NT2/D1 (cell line): ENCODE measurements around the gene PARP3.

ENCODE experiments used
- DNase-seq: peaks from one replicate; pipeline ENCODE4 v3.0.0-alpha.2; 2011; ENCODE audit warnings: low read depth, low spot score
- H3K27me3 ChIP-seq: 2 replicates; pipeline ENCODE4 v1.6.0; 2011; ENCODE audit warnings: mild to moderate bottlenecking; ENCODE audit not compliant: insufficient read length, insufficient read depth
- H3K36me3 ChIP-seq: 2 replicates; pipeline ENCODE4 v1.6.1; 2011; ENCODE audit warnings: mild to moderate bottlenecking, low read length, mixed read lengths; ENCODE audit not compliant: insufficient read depth, insufficient read length
- H3K4me1 ChIP-seq: 2 replicates; pipeline ENCODE4 v1.5.1; 2011; ENCODE audit not compliant: insufficient read depth, insufficient read length
- H3K4me3 ChIP-seq: 2 replicates; pipeline ENCODE4 v1.5.1; 2011; ENCODE audit warnings: low read depth; ENCODE audit not compliant: insufficient read length
- H3K9ac ChIP-seq: 2 replicates; pipeline ENCODE4 v1.6.0; 2011; ENCODE audit warnings: low read depth; ENCODE audit not compliant: insufficient read length
- H3K9me3 ChIP-seq: 2 replicates; pipeline ENCODE4 v1.5.1; 2011; ENCODE audit warnings: mild to moderate bottlenecking, low read length; ENCODE audit not compliant: insufficient read depth
- SUZ12 ChIP-seq: IDR thresholded peaks from 2 replicates; pipeline ENCODE4 v1.6.1; 2011; ENCODE audit not compliant: insufficient read length, insufficient read depth; ENCODE audit errors: extremely low read depth
- YY1 ChIP-seq: IDR thresholded peaks from 2 replicates; pipeline ENCODE4 v1.6.1; 2011; ENCODE audit not compliant: insufficient read length, insufficient read depth
- ZNF274 ChIP-seq: IDR thresholded peaks from 2 replicates; pipeline ENCODE4 v1.6.1; 2011; ENCODE audit warnings: mild to moderate bottlenecking, low read depth, low read length

PARP3 gene

GRCh38 chr3:51954713-51955112 lies 12.6 kb downstream of the PARP3 start:
- H3K36me3 ChIP-seq, result peaks cover 27% of the 10 kb centered on the region
- H3K9me3 ChIP-seq, result no peaks in the 10 kb centered on the region
- H3K9ac ChIP-seq, result no peak overlapping the region
- TF ChIP-seq YY1, result no peak
- no peak for TF ChIP-seq ZNF274
- TF ChIP-seq SUZ12, result no peak
- H3K4me3 ChIP-seq, result no peak overlapping the region
- DNase-seq, result no peak
- H3K4me1 ChIP-seq, result peaks cover 12% of the 10 kb centered on the region
- peaks cover 29% of the 10 kb centered on the region for H3K27me3 ChIP-seq

- no peak for DNase-seq
- Histone ChIP-seq H3K9me3 (no peaks in the 10 kb centered on the region), H3K27me3 (peaks cover 29% of the 10 kb centered on the region), H3K36me3 (peaks cover 33% of the 10 kb centered on the region), H3K9ac (peak within 1 kb of the TSS; percentile 82), H3K4me3 (peak within 1 kb of the TSS; percentile 58), H3K4me1 (peaks cover 12% of the 10 kb centered on the region)
- TF ChIP-seq YY1 (no peak), SUZ12 (no peak)
Measured at GRCh38 chr3:51955175-51955892, 13.2 kb downstream of the PARP3 start, which contains the start of gene GPR62. GPR62 (plus strand) TSS chr3:51955381; CDS start chr3:51955653, 272 bp downstream.

- Histone ChIP-seq H3K4me3 (peak overlapping the region; percentile 58), H3K4me1 (peaks cover 12% of the 10 kb centered on the region), H3K9ac (peak overlapping the region; percentile 82), H3K27me3 (peaks cover 29% of the 10 kb centered on the region), H3K9me3 (no peaks in the 10 kb centered on the region), H3K36me3 (peaks cover 41% of the 10 kb centered on the region)
- TF ChIP-seq YY1, result peak; percentile 10
- no peak for TF ChIP-seq SUZ12
- no peak for DNase-seq
Measured at GRCh38 chr3:51955893-51956770, 14.0 kb downstream of the PARP3 start.

GRCh38 chr3:51957520-51958205 lies 15.5 kb downstream of the PARP3 start:
- H3K9ac ChIP-seq, result no peak overlapping the region
- no peak for DNase-seq
- TF ChIP-seq YY1 (no peak), ZNF274 (no peak), SUZ12 (no peak)
- H3K4me3 ChIP-seq, result no peak overlapping the region
- H3K4me1 ChIP-seq, result peaks cover 14% of the 10 kb centered on the region
- H3K27me3 ChIP-seq, result peaks cover 26% of the 10 kb centered on the region
- H3K36me3 ChIP-seq, result peaks cover 55% of the 10 kb centered on the region
- no peaks in the 10 kb centered on the region for H3K9me3 ChIP-seq

GRCh38 chr3:51958603-51959521 lies 16.7 kb downstream of the PARP3 start:
- TF ChIP-seq SUZ12, result no peak
- no peak for TF ChIP-seq YY1
- no peak for TF ChIP-seq ZNF274
- Histone ChIP-seq H3K27me3 (peaks cover 18% of the 10 kb centered on the region), H3K9ac (no peak overlapping the region), H3K4me3 (no peak overlapping the region), H3K36me3 (peaks cover 63% of the 10 kb centered on the region), H3K9me3 (no peaks in the 10 kb centered on the region), H3K4me1 (peaks cover 19% of the 10 kb centered on the region)
- no peak for DNase-seq

GRCh38 chr3:51959651-51960050 lies 17.5 kb downstream of the PARP3 start:
- Histone ChIP-seq H3K9me3 (no peaks in the 10 kb centered on the region), H3K4me1 (peaks cover 24% of the 10 kb centered on the region), H3K9ac (no peak overlapping the region), H3K4me3 (no peak overlapping the region), H3K27me3 (peaks cover 10% of the 10 kb centered on the region), H3K36me3 (peaks cover 63% of the 10 kb centered on the region)
- DNase-seq, result no peak
- no peak for TF ChIP-seq SUZ12
- TF ChIP-seq YY1, result no peak
- no peak for TF ChIP-seq ZNF274
